ES-I3 (cell line): ENCODE data around the gene GPR132.
"Not testable (repeated sequence)": the region's sequence is repeated elsewhere in the genome, so short reads cannot be mapped to it uniquely, and the experiment has no call there.

Experiments used
- H3K36me3 ChIP-seq: 2 replicates; pipeline ENCODE4 v1.6.1; 2013; ENCODE audit warnings: mild to moderate bottlenecking, low read length, control low read depth, moderate library complexity; ENCODE audit not compliant: insufficient read depth
- H3K4me1 ChIP-seq: 2 replicates; pipeline ENCODE4 v1.6.1; 2013; ENCODE audit warnings: mild to moderate bottlenecking, control low read depth, low read length; ENCODE audit not compliant: insufficient read depth
- H3K9ac ChIP-seq: 2 replicates; pipeline ENCODE4 v1.6.1; 2013; ENCODE audit warnings: low read depth, mild to moderate bottlenecking, low read length, moderate library complexity
- H3K9me3 ChIP-seq: 2 replicates; pipeline ENCODE4 v1.6.1; 2013; ENCODE audit warnings: mild to moderate bottlenecking, low read length, moderate library complexity; ENCODE audit not compliant: control insufficient read depth, insufficient read depth

GPR132 gene

GRCh38 chr14:105086833-105087307 lies 21.6 kb upstream of the GPR132 start:
- Histone ChIP-seq H3K4me1 (peaks cover 10% of the 10 kb centered on the region; the same call in 1 of the 2 replicates), H3K9me3 (no peaks in the 10 kb centered on the region), H3K36me3 (no peaks in the 10 kb centered on the region), H3K9ac (peak overlapping the region; percentile 57)

GRCh38 chr14:105085766-105086165 lies 20.5 kb upstream of the GPR132 start:
- peaks cover 5% of the 10 kb centered on the region; the same call in 1 of the 2 replicates for H3K4me1 ChIP-seq
- H3K9me3 ChIP-seq: no peaks in the 10 kb centered on the region
- H3K36me3 ChIP-seq: no peaks in the 10 kb centered on the region
- no peak overlapping the region for H3K9ac ChIP-seq

- Histone ChIP-seq H3K9me3 (no peaks in the 10 kb centered on the region), H3K36me3 (no peaks in the 10 kb centered on the region), H3K9ac (no peak overlapping the region), H3K4me1 (peaks cover 3% of the 10 kb centered on the region; the same call in 1 of the 2 replicates)
Observed at GRCh38 chr14:105084741-105085571, 19.7 kb upstream of the GPR132 start.

GRCh38 chr14:105083926-105084685 lies 18.9 kb upstream of the GPR132 start:
- no peak overlapping the region for H3K9ac ChIP-seq
- H3K36me3 ChIP-seq: no peaks in the 10 kb centered on the region
- peaks cover 3% of the 10 kb centered on the region; the same call in 1 of the 2 replicates for H3K4me1 ChIP-seq
- no peaks in the 10 kb centered on the region for H3K9me3 ChIP-seq

- Histone ChIP-seq H3K4me1 (no peaks in the 10 kb centered on the region; the same call in 1 of the 2 replicates), H3K9me3 (no peaks in the 10 kb centered on the region)
Observed at GRCh38 chr14:105082703-105083102, 17.5 kb upstream of the GPR132 start.

GRCh38 chr14:105081473-105081872 lies 16.2 kb upstream of the GPR132 start:
- H3K9ac ChIP-seq, H3K9me3 ChIP-seq, H3K4me1 ChIP-seq, H3K36me3 ChIP-seq: not testable (repeated sequence)

More at GRCh38 chr14:105082703-105083102, 17.5 kb upstream of the GPR132 start:
- Histone ChIP-seq H3K9ac (no peak overlapping the region), H3K36me3 (no peaks in the 10 kb centered on the region)

- no peak overlapping the region for H3K9ac ChIP-seq
- peaks cover 8% of the 10 kb centered on the region; the same call in 1 of the 2 replicates for H3K4me1 ChIP-seq
- H3K36me3 ChIP-seq: no peaks in the 10 kb centered on the region
- H3K9me3 ChIP-seq: no peaks in the 10 kb centered on the region
Observed at GRCh38 chr14:105080161-105080560, 14.9 kb upstream of the GPR132 start.

- Histone ChIP-seq H3K36me3 (no peaks in the 10 kb centered on the region), H3K9me3 (no peaks in the 10 kb centered on the region), H3K9ac (no peak overlapping the region), H3K4me1 (peaks cover 8% of the 10 kb centered on the region; the same call in 1 of the 2 replicates)
Observed at GRCh38 chr14:105078294-105078693, 13.1 kb upstream of the GPR132 start.

GRCh38 chr14:105077649-105077995 lies 12.4 kb upstream of the GPR132 start:
- Histone ChIP-seq H3K9me3 (no peaks in the 10 kb centered on the region), H3K36me3 (no peaks in the 10 kb centered on the region), H3K4me1 (peaks cover 8% of the 10 kb centered on the region; the same call in 1 of the 2 replicates), H3K9ac (no peak overlapping the region)

- Histone ChIP-seq H3K9me3 (no peaks in the 10 kb centered on the region), H3K4me1 (peaks cover 8% of the 10 kb centered on the region; the same call in 1 of the 2 replicates), H3K9ac (no peak overlapping the region), H3K36me3 (no peaks in the 10 kb centered on the region)
Observed at GRCh38 chr14:105076805-105077648, 11.8 kb upstream of the GPR132 start.

GRCh38 chr14:105076296-105076804 lies 11.1 kb upstream of the GPR132 start:
- Histone ChIP-seq H3K9ac (no peak overlapping the region), H3K9me3 (no peaks in the 10 kb centered on the region), H3K4me1 (peaks cover 8% of the 10 kb centered on the region; the same call in 1 of the 2 replicates), H3K36me3 (no peaks in the 10 kb centered on the region)

- Histone ChIP-seq H3K9ac (no peak overlapping the region), H3K9me3 (no peaks in the 10 kb centered on the region), H3K36me3 (no peaks in the 10 kb centered on the region), H3K4me1 (peaks cover 8% of the 10 kb centered on the region; the same call in 1 of the 2 replicates)
Observed at GRCh38 chr14:105075379-105076295, 10.4 kb upstream of the GPR132 start.

GRCh38 chr14:105074601-105075053 lies 9.4 kb upstream of the GPR132 start:
- Histone ChIP-seq H3K9me3 (no peaks in the 10 kb centered on the region), H3K36me3 (no peaks in the 10 kb centered on the region), H3K4me1 (peaks cover 8% of the 10 kb centered on the region; the same call in 1 of the 2 replicates), H3K9ac (no peak overlapping the region)
